ENCODE measurements around the gene SFXN2. TPM values are rescaled to one million over a fixed set of nuclear protein-coding genes. Genes with fewer than 3 reads are reported as not detected.
A peak's percentile ranks its signal among the peaks of the same experiment; 100 is the strongest.

The SFXN2 gene
- total RNA-seq, 2 experiments from 2014 or later = 6.4 to 7.6 TPM

GRCh38 chr10:102718220-102718619 lies 3.8 kb downstream of the SFXN2 start:
- Mint-ChIP-seq H3K36me3 (ENCODE audit: low read depth) (peaks cover 30% of the 10 kb centered on the region), H3K27me3 (no peaks in the 10 kb centered on the region), H3K9me3 (no peaks in the 10 kb centered on the region), H3K4me1 (ENCODE audit: low read depth) (peaks cover 54% of the 10 kb centered on the region), H3K4me3 (no peak overlapping the region), H3K27ac (peak overlapping the region; percentile 41)
- intact Hi-C loops (cut with DNase I, micrococcal nuclease) = loop anchor here in 1 of 2 experiments (10.0 kb wide), 2 partner anchors 563 to 1363 kb away; partner anchors contain the start of genes BTRC and NOLC1
- Histone ChIP-seq H3K27me3 (ENCODE audit: control insufficient read depth in 1 of 2, insufficient read depth in 2 of 2, low read length in 2 of 2) (no peaks in the 10 kb centered on the region), H3K9me3 (ENCODE audit: control insufficient read depth in 1 of 2, insufficient read depth in 1 of 2, low read length in 2 of 2) (no peaks in the 10 kb centered on the region), H3K36me3 (ENCODE audit: insufficient read depth, low read length) (peaks cover 5% of the 10 kb centered on the region), H3K4me3 (ENCODE audit: low read length) (no peak overlapping the region), H3K4me1 (ENCODE audit: insufficient read depth, low read length) (peaks cover 29% of the 10 kb centered on the region), H3K27ac (ENCODE audit: low read depth in 1 of 2, low read length in 2 of 2) (no peak overlapping the region)
- ATAC-seq (ENCODE audit: poor library complexity) = no peak
- POLR2A ChIA-PET = no interaction called here
- no peak for DNase-seq
- TF ChIP-seq, protein P1, sequence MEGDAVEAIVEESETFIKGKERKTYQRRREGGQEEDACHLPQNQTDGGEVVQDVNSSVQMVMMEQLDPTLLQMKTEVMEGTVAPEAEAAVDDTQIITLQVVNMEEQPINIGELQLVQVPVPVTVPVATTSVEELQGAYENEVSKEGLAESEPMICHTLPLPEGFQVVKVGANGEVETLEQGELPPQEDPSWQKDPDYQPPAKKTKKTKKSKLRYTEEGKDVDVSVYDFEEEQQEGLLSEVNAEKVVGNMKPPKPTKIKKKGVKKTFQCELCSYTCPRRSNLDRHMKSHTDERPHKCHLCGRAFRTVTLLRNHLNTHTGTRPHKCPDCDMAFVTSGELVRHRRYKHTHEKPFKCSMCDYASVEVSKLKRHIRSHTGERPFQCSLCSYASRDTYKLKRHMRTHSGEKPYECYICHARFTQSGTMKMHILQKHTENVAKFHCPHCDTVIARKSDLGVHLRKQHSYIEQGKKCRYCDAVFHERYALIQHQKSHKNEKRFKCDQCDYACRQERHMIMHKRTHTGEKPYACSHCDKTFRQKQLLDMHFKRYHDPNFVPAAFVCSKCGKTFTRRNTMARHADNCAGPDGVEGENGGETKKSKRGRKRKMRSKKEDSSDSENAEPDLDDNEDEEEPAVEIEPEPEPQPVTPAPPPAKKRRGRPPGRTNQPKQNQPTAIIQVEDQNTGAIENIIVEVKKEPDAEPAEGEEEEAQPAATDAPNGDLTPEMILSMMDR (IDR thresholded peaks at IDR 0.05) = no peak
- CTCF ChIA-PET = no interaction called here

GRCh38 chr10:102720337-102720736 lies 5.9 kb downstream of the SFXN2 start:
- Mint-ChIP-seq H3K27ac (no peak overlapping the region), H3K9me3 (no peaks in the 10 kb centered on the region), H3K4me3 (no peak overlapping the region), H3K27me3 (no peaks in the 10 kb centered on the region), H3K4me1 (ENCODE audit: low read depth) (peaks cover 43% of the 10 kb centered on the region), H3K36me3 (ENCODE audit: low read depth) (peaks cover 34% of the 10 kb centered on the region)
- Histone ChIP-seq H3K27ac (ENCODE audit: low read depth in 1 of 2, low read length in 2 of 2) (no peak overlapping the region), H3K27me3 (ENCODE audit: control insufficient read depth in 1 of 2, insufficient read depth in 2 of 2, low read length in 2 of 2) (no peaks in the 10 kb centered on the region), H3K36me3 (ENCODE audit: insufficient read depth, low read length) (peaks cover 5% of the 10 kb centered on the region), H3K4me3 (ENCODE audit: low read length) (no peak overlapping the region), H3K4me1 (ENCODE audit: insufficient read depth, low read length) (peaks cover 17% of the 10 kb centered on the region), H3K9me3 (ENCODE audit: control insufficient read depth in 1 of 2, insufficient read depth in 1 of 2, low read length in 2 of 2) (no peaks in the 10 kb centered on the region)
- intact Hi-C loops (cut with DNase I, micrococcal nuclease) = loop anchor here in 1 of 2 experiments (10.0 kb wide), 1 partner anchor 354 kb away; no protein-coding TSS in a partner anchor
- ChIA-PET POLR2A (interaction anchor here (1.1 kb wide), 1 partner anchor 45 kb away, joined by 3 read pairs; no protein-coding TSS in a partner anchor), CTCF (interaction anchor here (1.0 kb wide), 1 partner anchor 15 kb away, joined by 3 read pairs; no protein-coding TSS in a partner anchor)
- DNase-seq = no peak
- TF ChIP-seq, protein P1 (IDR thresholded peaks at IDR 0.05) = no peak
- ATAC-seq (ENCODE audit: poor library complexity) = no peak

DNA sequence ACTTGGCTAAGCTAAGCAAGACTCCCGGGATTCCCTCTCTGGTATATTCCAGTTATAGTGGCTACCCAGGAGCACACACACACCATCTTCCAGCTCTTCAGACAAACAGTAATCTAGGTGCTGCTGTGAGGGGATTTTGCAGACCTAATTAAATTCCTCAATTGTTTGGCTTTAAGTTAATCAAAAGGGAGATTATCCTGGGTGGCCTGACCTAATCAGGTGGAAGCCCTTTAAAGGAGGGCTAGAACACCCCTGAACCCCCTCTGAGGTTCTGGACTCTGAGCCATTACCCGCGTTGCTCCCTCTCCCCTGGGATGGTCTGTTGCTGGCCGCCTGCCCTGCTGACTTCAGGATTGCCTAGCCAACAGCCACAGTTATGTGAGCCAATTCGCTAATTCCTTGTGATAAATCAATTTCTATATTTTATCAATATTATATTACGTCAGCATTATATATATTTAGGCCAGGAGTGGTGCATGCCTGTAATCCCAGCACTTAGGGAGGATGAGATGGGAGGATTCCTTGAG lies 6.4 kb downstream of the SFXN2 start:
- POLR2A ChIA-PET = interaction anchor here (1.1 kb wide), 2 partner anchors 46 to 79 kb away, joined by 3 to 5 read pairs; no protein-coding TSS in a partner anchor
- CTCF ChIA-PET = no interaction called here

More for the DNA sequence above, 6.4 kb downstream of the SFXN2 start:
- Mint-ChIP-seq H3K4me3 (no peak overlapping the region), H3K9me3 (no peaks in the 10 kb centered on the region), H3K4me1 (ENCODE audit: low read depth) (peaks cover 39% of the 10 kb centered on the region), H3K27me3 (no peaks in the 10 kb centered on the region), H3K36me3 (ENCODE audit: low read depth) (peaks cover 35% of the 10 kb centered on the region), H3K27ac (no peak overlapping the region)
- intact Hi-C loops (cut with DNase I, micrococcal nuclease) = loop anchor here in 1 of 2 experiments (10.0 kb wide), 1 partner anchor 354 kb away; no protein-coding TSS in a partner anchor
- peaks cover 13% of the 10 kb centered on the region for H3K4me1 ChIP-seq (ENCODE audit: insufficient read depth, low read length)
- H3K36me3 ChIP-seq (ENCODE audit: insufficient read depth, low read length) = peaks cover 5% of the 10 kb centered on the region
- no peak overlapping the region for H3K4me3 ChIP-seq (ENCODE audit: low read length)
- DNase-seq (no peak), ATAC-seq (ENCODE audit: poor library complexity) (no peak)
- no peak overlapping the region for H3K27ac ChIP-seq (ENCODE audit: low read depth in 1 of 2, low read length in 2 of 2)
- no peaks in the 10 kb centered on the region for H3K27me3 ChIP-seq (ENCODE audit: control insufficient read depth in 1 of 2, insufficient read depth in 2 of 2, low read length in 2 of 2)
- TF ChIP-seq, protein P1 (IDR thresholded peaks at IDR 0.05) = no peak
- H3K9me3 ChIP-seq (ENCODE audit: control insufficient read depth in 1 of 2, insufficient read depth in 1 of 2, low read length in 2 of 2) = no peaks in the 10 kb centered on the region

Data from CD4-positive, alpha-beta T cell (primary cell).